ENCODE results near the gene BARHL1.

The BARHL1 gene

GRCh38 chr9:132628746-132629145 is 46.3 kb downstream of the BARHL1 start:
- Histone ChIP-seq H3K4me1 (ENCODE audit: control insufficient read depth, insufficient read depth, low read length) (peaks cover 7% of the 10 kb centered on the region), H3K36me3 (ENCODE audit: control insufficient read depth, insufficient read depth, low read length) (peaks cover 23% of the 10 kb centered on the region), H3K27me3 (ENCODE audit: control insufficient read depth, insufficient read depth, low read length) (no peaks in the 10 kb centered on the region), H3K4me3 (ENCODE audit: low read depth, low read length) (no peak overlapping the region), H3K9me3 (ENCODE audit: control insufficient read depth, insufficient read depth, low read length) (no peaks in the 10 kb centered on the region), H3K9ac (ENCODE audit: low read depth, low read length) (no peak overlapping the region)

GRCh38 chr9:132630116-132630515 is 47.7 kb downstream of the BARHL1 start:
- Histone ChIP-seq H3K36me3 (ENCODE audit: control insufficient read depth, insufficient read depth, low read length) (peaks cover 22% of the 10 kb centered on the region), H3K9ac (ENCODE audit: low read depth, low read length) (no peak overlapping the region), H3K9me3 (ENCODE audit: control insufficient read depth, insufficient read depth, low read length) (no peaks in the 10 kb centered on the region)

GRCh38 chr9:132630811-132631210 is 48.4 kb downstream of the BARHL1 start:
- H3K4me1 ChIP-seq (ENCODE audit: control insufficient read depth, insufficient read depth, low read length), result peaks cover 7% of the 10 kb centered on the region
- no peaks in the 10 kb centered on the region for H3K9me3 ChIP-seq (ENCODE audit: control insufficient read depth, insufficient read depth, low read length)
- no peak overlapping the region for H3K4me3 ChIP-seq (ENCODE audit: low read depth, low read length)
- no peaks in the 10 kb centered on the region for H3K27me3 ChIP-seq (ENCODE audit: control insufficient read depth, insufficient read depth, low read length)
- no peak overlapping the region for H3K9ac ChIP-seq (ENCODE audit: low read depth, low read length)
- peaks cover 20% of the 10 kb centered on the region for H3K36me3 ChIP-seq (ENCODE audit: control insufficient read depth, insufficient read depth, low read length)

More at GRCh38 chr9:132630116-132630515, 47.7 kb downstream of the BARHL1 start:
- Histone ChIP-seq H3K27me3 (ENCODE audit: control insufficient read depth, insufficient read depth, low read length) (no peaks in the 10 kb centered on the region), H3K4me3 (ENCODE audit: low read depth, low read length) (no peak overlapping the region), H3K4me1 (ENCODE audit: control insufficient read depth, insufficient read depth, low read length) (peaks cover 7% of the 10 kb centered on the region)

- Histone ChIP-seq H3K4me3 (ENCODE audit: low read depth, low read length) (no peak overlapping the region), H3K4me1 (ENCODE audit: control insufficient read depth, insufficient read depth, low read length) (peaks cover 7% of the 10 kb centered on the region), H3K36me3 (ENCODE audit: control insufficient read depth, insufficient read depth, low read length) (peaks cover 21% of the 10 kb centered on the region), H3K9me3 (ENCODE audit: control insufficient read depth, insufficient read depth, low read length) (no peaks in the 10 kb centered on the region), H3K9ac (ENCODE audit: low read depth, low read length) (no peak overlapping the region), H3K27me3 (ENCODE audit: control insufficient read depth, insufficient read depth, low read length) (no peaks in the 10 kb centered on the region)
Observed at GRCh38 chr9:132631280-132631679, 48.9 kb downstream of the BARHL1 start.

GRCh38 chr9:132631685-132632084 is 49.3 kb downstream of the BARHL1 start:
- no peaks in the 10 kb centered on the region for H3K9me3 ChIP-seq (ENCODE audit: control insufficient read depth, insufficient read depth, low read length)
- peaks cover 21% of the 10 kb centered on the region for H3K36me3 ChIP-seq (ENCODE audit: control insufficient read depth, insufficient read depth, low read length)
- H3K27me3 ChIP-seq (ENCODE audit: control insufficient read depth, insufficient read depth, low read length), result no peaks in the 10 kb centered on the region
- no peak overlapping the region for H3K9ac ChIP-seq (ENCODE audit: low read depth, low read length)
- peaks cover 7% of the 10 kb centered on the region for H3K4me1 ChIP-seq (ENCODE audit: control insufficient read depth, insufficient read depth, low read length)
- no peak overlapping the region for H3K4me3 ChIP-seq (ENCODE audit: low read depth, low read length)

- Histone ChIP-seq H3K4me3 (ENCODE audit: low read depth, low read length) (no peak overlapping the region), H3K9me3 (ENCODE audit: control insufficient read depth, insufficient read depth, low read length) (no peaks in the 10 kb centered on the region), H3K36me3 (ENCODE audit: control insufficient read depth, insufficient read depth, low read length) (peaks cover 21% of the 10 kb centered on the region), H3K27me3 (ENCODE audit: control insufficient read depth, insufficient read depth, low read length) (no peaks in the 10 kb centered on the region), H3K9ac (ENCODE audit: low read depth, low read length) (no peak overlapping the region), H3K4me1 (ENCODE audit: control insufficient read depth, insufficient read depth, low read length) (peaks cover 7% of the 10 kb centered on the region)
Observed at GRCh38 chr9:132632413-132633129, 50.2 kb downstream of the BARHL1 start.

GRCh38 chr9:132634327-132634726 is 51.9 kb downstream of the BARHL1 start:
- Histone ChIP-seq H3K9ac (ENCODE audit: low read depth, low read length) (no peak overlapping the region), H3K27me3 (ENCODE audit: control insufficient read depth, insufficient read depth, low read length) (no peaks in the 10 kb centered on the region), H3K4me3 (ENCODE audit: low read depth, low read length) (no peak overlapping the region), H3K9me3 (ENCODE audit: control insufficient read depth, insufficient read depth, low read length) (no peaks in the 10 kb centered on the region), H3K4me1 (ENCODE audit: control insufficient read depth, insufficient read depth, low read length) (no peaks in the 10 kb centered on the region), H3K36me3 (ENCODE audit: control insufficient read depth, insufficient read depth, low read length) (peaks cover 13% of the 10 kb centered on the region)

- no peak overlapping the region for H3K4me3 ChIP-seq (ENCODE audit: low read depth, low read length)
- no peaks in the 10 kb centered on the region for H3K9me3 ChIP-seq (ENCODE audit: control insufficient read depth, insufficient read depth, low read length)
- H3K9ac ChIP-seq (ENCODE audit: low read depth, low read length), result no peak overlapping the region
- peaks cover 5% of the 10 kb centered on the region for H3K36me3 ChIP-seq (ENCODE audit: control insufficient read depth, insufficient read depth, low read length)
- no peaks in the 10 kb centered on the region for H3K27me3 ChIP-seq (ENCODE audit: control insufficient read depth, insufficient read depth, low read length)
- no peaks in the 10 kb centered on the region for H3K4me1 ChIP-seq (ENCODE audit: control insufficient read depth, insufficient read depth, low read length)
Observed at GRCh38 chr9:132637351-132637750, 54.9 kb downstream of the BARHL1 start.

GRCh38 chr9:132637801-132638200 is 55.4 kb downstream of the BARHL1 start:
- H3K36me3 ChIP-seq (ENCODE audit: control insufficient read depth, insufficient read depth, low read length), result peaks cover 5% of the 10 kb centered on the region
- no peaks in the 10 kb centered on the region for H3K9me3 ChIP-seq (ENCODE audit: control insufficient read depth, insufficient read depth, low read length)
- H3K4me3 ChIP-seq (ENCODE audit: low read depth, low read length), result no peak overlapping the region
- no peak overlapping the region for H3K9ac ChIP-seq (ENCODE audit: low read depth, low read length)
- no peaks in the 10 kb centered on the region for H3K4me1 ChIP-seq (ENCODE audit: control insufficient read depth, insufficient read depth, low read length)
- H3K27me3 ChIP-seq (ENCODE audit: control insufficient read depth, insufficient read depth, low read length), result no peaks in the 10 kb centered on the region

GRCh38 chr9:132638240-132638639 is 55.8 kb downstream of the BARHL1 start:
- H3K27me3 ChIP-seq (ENCODE audit: control insufficient read depth, insufficient read depth, low read length), result no peaks in the 10 kb centered on the region
- no peak overlapping the region for H3K4me3 ChIP-seq (ENCODE audit: low read depth, low read length)
- H3K36me3 ChIP-seq (ENCODE audit: control insufficient read depth, insufficient read depth, low read length), result peaks cover 5% of the 10 kb centered on the region
- no peaks in the 10 kb centered on the region for H3K9me3 ChIP-seq (ENCODE audit: control insufficient read depth, insufficient read depth, low read length)
- no peaks in the 10 kb centered on the region for H3K4me1 ChIP-seq (ENCODE audit: control insufficient read depth, insufficient read depth, low read length)
- H3K9ac ChIP-seq (ENCODE audit: low read depth, low read length), result no peak overlapping the region

GRCh38 chr9:132639322-132639721 is 56.9 kb downstream of the BARHL1 start:
- peaks cover 5% of the 10 kb centered on the region for H3K36me3 ChIP-seq (ENCODE audit: control insufficient read depth, insufficient read depth, low read length)

More at GRCh38 chr9:132639322-132639721, 56.9 kb downstream of the BARHL1 start:
- Histone ChIP-seq H3K4me3 (ENCODE audit: low read depth, low read length) (no peak overlapping the region), H3K9ac (ENCODE audit: low read depth, low read length) (no peak overlapping the region), H3K27me3 (ENCODE audit: control insufficient read depth, insufficient read depth, low read length) (no peaks in the 10 kb centered on the region), H3K9me3 (ENCODE audit: control insufficient read depth, insufficient read depth, low read length) (no peaks in the 10 kb centered on the region), H3K4me1 (ENCODE audit: control insufficient read depth, insufficient read depth, low read length) (no peaks in the 10 kb centered on the region)

Measured in iPS-15b (cell line).